Inflammatory macrophage (primary cell): ENCODE results near the gene ACIN1.
A peak's percentile ranks its signal among the peaks of the same experiment; 100 is the strongest.

Source experiments
- DNase-seq, 2 donors: peaks; one replicate each; pipeline ENCODE4 v3.0.0-alpha.2; 2020 to 2022

Gene ACIN1

DNA sequence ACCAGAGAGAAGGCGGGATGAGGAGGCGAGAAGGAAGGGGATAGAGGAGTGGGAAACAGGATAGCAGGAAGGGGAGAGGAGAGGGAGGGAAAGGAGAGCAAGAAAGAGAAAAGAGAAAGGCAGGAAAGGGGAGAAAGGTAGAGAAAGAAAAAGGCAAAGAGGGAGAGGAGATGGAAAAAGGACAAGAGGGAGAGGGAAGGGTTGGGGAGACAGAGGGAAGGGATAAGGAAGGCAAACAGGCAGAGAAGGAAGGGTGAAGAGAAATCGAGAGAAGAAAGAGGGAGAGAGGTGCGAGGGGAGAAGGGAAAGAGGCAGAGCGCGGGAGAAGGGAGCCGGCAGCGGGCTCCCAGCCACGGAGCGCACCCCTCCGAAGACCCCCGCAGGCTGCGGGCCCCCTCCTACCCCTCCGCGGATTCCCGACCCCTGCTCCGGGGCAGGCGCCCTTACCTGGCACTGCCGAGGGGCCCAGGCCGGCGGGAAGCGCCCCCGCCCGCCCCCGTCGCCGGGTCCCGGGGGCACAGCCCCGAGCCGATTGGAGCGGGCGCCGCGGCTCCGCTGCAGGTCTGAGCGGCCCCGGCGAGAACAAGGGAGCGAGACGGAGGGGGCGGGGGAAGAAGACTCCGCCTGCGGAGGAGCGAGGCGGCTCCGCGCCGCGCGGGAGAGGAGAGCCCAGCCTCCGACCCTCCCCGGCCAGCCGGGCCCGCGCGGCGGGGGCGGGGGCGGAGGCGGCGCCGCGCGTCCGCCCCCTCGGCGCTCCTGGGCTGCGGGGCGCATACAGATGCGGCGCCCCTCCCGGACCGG lies 37.8 kb downstream of the ACIN1 start, which contains the start of gene CDH24:
Gene CDH24 (minus strand): TSS at position 565 of the 801 bp plus-strand sequence. CDS start 1,787 bp downstream, outside the sequence.
- DNase-seq = peak; percentile 17 to 28

DNA sequence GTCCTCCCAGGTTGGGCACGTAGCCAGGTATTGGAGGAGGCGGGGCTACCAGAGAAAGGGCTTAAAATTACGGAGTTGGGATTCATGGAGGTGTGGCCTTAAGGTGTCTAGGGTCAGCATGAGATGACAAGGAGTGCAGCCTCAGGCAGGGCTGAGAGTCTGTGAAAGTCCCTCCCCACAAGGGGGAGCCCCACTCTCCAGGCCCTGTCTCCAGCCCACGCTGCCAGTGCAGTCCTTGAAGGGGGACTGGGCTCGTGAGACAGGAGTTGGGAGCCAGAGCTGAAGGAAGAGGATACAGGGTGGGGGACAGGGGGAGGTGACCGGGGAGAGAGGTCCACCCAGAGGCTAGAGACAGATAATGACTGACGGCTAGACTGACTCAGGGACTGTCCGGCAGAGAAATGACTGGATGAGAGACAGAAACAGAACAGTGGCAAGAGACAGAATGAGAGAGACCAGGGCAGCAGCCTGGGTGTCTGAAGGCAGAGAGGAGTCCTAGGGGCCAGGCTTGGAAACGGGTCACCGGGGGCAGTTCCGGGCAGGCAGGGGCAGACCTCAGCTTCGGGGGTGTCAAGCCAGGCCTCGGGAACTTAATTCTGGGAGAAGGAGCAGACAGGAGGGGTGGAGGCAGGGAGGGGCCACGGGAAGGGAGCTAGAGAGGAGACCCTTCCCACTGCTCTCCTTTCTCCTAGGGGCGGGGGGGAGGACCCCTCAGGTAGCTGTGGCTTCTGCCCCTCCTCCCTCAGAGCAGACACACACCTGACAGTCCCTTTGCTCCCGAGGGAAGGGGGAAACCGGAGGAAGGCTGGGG lies 38.6 kb downstream of the ACIN1 start:
- peak; percentile 65 to 78 for DNase-seq

DNA sequence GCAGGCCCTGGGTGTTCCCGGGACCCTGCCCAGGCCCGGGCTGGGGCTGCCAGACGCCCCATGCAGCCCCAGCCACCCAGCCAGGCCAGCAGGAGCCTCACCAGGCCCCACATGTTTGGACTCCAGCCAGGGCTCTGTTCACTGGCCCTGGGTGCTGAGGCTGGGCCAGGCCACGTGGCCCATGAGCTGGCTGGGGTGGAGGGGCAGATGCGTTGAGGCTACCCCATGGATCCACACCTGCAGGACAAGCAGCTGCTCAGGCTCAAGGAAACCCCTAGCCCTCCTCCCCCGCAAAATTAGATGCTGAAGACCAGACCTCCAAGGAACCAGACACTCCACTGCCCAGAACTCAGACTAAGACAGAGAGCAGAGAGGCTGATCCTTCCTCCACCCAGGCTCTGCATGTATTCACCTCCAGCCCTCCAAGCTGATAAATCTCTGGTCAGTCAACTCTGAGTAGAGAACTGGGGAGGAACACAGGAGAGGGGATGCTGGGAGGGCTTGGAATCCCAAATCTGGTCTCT lies 39.3 kb downstream of the ACIN1 start:
- no peak for DNase-seq

DNA sequence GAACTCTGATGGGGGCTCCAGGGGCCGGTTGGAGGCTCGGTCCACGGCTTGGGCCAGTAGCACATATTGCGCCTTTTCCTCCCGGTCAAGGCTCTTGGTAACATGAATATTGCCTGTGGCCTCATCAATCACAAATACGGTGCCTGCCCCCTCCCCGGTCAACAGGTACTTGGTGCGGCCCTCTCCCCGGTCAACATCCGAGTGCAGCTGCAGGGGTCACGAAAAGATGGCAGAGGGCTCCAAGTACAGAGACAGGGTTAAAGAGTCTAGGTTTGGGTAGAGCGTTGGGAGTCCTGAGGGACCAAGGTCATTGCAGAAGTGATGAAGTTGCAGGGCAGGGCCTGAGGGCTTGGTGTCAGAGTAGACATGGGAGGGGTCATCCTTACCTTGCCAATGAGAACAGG lies 39.8 kb downstream of the ACIN1 start:
- DNase-seq = no peak

DNA sequence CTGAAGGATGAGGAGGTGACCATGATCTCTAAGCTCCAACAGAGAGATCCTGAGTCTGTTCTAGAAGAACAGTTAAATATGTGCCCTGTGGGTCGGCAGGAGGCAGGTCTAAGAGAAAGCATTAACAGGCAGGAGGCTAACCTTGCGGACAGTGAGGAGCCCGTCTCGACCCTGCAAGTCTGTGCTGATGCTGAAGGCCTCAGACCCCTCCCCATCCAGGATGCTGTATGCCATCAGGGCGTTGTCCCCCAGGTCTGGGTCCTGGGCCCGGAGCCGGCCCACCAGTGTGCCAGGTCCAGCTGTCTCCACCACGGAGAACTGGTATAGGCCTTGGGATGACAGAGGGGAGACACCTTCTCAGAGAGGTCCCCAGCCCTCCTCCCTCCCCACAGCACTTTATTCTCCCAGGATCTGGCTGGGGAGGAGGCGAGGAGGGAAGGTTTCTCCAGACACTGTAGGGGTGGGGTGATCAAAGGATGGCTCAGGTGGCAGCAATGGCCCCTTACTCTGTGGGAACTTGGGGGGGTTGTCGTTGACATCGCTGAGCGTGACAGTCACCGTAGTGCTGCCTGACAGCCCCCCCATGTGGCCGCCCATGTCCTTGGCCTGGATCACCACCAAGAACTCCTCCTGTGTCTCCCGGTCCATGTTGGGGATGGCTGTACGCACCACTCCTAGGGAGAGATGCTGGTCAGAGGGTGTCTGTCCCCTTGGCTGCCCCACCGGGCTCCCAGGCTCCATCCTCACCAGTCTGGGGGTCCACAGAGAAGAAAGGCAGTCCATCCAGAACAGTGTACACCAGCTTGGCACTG lies 40.7 kb downstream of the ACIN1 start:
- peak in 1 of 2 donors; percentile 21 for DNase-seq

DNA sequence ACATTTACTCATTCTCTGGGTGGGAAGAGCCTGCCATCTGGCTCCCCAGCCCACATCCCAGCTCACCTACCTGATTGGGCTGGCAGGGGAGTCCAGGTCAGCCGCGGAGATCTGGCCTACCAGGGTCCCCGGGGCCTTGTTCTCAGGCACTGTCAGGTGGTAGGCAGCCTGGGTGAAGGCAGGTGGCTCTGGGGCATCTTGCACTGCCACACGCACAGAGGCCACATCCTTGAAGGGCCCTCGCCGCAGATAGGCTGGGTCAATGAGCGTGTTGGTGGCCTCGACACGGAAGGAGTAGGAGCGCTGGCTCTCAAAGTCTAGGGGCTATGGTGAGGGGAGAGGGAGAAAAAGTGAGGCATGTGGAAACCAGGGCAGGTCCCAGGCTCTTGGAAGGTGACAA lies 41.5 kb downstream of the ACIN1 start:
- no peak for DNase-seq

DNA sequence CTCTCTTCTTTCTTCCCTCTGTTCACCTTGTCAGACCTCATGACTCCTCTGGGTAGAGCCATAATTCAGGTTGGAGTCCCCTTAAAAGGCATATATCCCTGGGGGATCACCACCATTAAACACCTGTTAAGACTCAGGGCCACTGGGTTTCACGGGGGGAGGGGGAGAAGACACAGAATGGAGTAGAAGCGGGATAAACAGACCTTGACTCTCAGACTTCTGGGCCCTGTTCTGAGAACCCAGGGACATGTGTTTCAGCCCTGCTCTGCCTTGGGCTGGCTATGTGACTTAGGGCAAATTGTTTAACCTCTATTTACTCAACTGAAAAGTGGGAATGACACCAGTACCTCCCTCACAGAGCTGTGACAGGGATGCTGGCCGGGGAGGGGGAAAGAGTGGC lies 42.3 kb downstream of the ACIN1 start:
- no peak for DNase-seq

DNA sequence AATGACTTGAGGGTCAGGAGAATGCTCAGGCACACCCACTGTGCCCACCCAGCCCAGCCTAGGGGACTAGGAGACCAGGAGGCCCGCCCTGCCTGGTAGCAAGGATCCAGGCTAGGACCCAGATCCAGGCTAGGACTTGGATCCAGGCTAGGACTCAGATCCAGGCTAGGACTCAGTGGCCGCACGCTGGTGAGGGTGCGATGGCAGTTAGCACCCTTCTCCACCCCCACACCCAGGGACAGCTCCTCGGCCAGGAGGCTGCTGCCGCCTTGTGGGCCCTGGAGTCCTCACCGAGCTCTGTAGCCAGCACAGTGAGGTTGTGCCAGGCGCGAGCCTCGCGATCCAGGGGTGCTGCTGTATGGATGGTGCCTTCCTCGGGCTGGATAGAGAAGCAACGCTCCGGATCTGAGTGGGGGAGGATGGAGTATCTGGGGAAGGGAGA lies 42.7 kb downstream of the ACIN1 start:
- DNase-seq = no peak

DNA sequence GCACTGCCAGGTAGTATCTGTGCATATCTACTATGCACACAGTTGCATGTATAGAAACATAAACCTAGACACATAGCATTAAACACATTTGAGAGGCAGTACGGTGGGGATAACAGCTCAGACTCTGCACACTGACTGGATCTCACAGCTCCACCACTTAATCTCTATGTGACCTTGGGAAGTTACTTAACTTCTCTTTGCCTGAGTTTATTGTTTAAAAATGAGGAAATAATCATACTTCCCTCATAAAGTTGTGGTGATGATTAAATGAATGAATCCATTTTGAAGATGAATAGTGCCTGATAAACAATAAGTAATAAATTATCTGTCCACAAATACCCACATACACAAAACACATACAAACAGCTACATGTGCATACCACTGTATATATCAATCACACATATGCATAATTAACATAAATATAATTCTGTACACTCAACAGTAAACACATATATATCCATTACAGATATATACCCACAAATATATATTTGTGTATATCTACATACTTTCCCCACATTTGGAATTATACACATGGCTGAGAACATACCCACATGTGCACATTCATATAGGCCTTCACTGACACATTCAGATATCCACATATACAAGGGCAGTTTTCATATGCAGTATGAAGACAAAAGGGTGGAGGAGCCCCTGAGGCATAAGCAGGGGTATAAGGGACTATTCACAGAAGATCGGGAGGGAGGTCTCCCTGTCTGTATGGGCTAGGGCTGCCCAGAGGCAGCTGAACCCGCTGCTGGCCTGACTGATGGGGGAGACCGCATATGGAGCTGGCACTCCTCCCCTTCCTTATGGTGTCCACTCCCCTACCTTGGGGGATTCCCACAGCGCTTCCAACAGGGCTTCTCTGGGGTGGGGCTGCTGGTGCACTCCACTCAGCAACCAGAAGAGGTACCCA lies 43.5 kb downstream of the ACIN1 start:
- peak in 1 of 2 donors; percentile 59 for DNase-seq

DNA sequence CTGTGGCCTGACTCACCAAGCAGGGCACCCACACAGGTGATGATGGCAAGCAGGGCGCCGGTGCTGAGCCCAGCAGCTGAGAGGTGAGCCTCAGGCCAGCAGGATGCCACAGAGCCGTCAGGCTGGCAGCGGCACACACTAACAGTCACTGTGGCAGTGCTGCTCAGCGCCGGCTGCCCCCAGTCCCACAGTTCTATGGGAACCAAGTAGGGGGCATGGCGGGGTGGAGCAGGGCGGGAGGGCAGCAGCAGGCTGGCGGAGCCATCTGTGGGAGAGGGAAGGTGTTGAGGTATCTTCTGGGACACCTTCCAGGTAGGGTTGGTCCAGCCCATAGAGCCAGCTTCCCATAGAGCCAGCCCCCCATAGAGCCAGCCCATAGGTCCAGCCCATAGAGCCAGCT lies 45.9 kb downstream of the ACIN1 start:
- no peak for DNase-seq

DNA sequence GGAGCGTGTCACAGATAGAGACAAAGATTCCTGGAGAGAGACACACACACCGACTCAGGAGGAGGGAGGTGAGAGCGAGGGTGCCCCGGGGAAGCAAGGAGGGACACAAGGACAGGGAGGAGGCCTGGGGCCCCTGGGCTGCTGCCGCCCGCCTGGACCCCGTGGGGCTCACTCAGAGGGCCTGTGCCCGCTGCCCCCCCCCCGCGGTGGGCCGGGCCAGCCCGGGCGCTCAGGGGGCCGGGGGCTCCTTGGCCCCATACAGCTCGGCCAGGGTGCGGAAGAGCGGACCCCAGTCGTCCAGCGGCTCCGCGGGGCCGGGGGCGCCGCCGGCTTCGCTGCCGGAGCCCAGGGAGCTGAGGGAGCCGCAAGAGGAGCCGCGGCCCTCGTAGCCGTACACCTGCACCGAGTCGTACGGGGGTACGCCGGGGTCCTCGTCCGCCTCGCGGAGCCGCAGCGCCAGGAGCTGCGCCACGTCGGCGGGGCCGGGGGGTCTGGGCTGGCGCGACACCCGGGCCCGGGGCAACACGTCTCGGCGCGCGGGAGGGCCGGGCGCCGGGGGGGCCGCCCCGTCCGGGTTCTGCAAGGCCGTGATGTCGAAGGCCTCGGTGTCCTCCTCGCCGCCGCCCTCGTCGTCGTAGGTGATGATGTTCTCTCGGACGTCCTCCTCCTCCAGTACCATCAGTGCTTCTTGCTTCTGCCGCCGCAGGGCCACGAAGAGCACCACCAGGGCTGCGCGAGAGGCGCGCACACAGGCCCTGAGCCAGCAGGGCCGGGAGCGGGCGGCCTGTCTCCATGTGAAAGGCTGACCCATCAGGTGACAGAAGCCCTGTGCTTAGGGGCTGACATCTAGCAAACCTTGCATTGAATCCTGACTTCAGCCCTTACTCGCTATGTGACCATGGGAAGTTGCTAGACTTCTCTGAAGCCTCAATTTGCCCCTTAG lies 46.9 kb downstream of the ACIN1 start:
- no peak for DNase-seq

DNA sequence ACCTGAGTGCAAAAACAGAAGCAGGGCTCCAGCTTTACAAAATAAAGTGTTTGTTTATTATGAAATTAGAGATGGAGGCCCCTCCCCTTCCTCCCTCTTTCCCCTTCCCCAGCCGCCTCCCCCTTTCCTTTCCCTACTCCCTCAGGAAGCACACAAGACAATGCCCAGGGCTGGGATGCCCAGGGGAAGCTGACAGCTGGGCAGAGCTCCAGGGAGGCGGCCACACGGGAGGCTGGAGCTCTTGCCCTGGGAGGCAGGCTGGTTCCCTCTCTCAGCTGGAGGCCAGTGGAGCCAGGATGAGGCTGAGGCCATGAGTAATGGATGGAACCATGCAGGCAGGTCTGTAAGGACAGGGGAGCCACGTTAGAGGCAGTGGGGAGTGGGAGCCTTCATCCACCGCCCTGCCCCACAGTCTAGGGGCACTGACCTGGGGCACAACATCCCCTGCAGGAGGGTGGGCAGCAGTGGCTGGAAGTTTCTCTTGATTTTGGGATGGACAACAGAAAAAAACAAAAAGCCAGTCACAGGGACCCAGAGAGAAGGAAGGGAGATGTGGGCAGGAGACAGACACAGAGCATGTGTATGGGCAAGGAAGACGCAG lies 47.8 kb downstream of the ACIN1 start:
- no peak for DNase-seq

DNA sequence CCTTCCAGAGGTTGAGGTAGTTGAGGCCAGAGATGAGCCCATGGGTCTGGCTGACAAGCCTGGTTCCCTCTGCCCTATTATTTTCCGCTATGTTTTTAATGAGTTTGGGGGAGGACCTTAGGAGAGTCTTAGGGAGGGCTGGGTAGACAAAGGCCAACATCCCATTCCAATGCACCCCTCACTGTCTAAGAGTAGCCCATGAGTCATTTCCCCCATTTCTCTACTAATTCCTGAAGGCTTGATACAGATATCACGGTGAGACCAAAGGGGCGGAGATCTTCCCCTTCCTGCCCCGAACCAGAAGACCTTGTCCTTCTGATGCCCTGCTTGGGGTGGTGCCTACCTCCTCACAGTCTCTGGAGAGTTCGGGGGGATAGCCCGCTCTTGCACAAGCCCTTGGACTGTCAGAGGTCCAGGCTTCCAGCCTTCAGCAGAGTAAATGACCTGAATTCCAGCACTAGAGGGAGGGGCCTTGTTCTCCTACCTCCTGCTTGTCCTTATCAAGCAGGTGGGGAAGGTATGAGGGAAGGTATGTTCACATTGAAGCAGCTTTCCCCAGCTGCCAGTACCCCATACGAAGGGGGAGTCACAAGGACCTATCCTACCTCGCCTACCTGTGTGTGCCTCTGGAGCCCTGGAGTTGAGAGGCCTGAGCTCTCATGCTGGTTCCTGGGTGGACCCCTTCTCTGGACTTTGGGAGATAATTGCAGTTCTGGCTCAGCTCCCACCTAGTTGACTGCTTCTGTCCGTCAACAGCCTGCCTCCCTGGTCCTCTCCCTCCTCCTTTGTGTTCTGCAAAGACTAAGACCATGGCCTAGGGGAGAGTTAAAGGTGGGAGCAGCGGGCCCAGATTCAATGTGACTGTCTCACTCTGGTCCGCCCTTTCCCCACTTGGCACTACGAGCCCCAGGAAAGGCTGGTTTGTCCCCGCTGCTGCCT lies 49.2 kb downstream of the ACIN1 start:
- DNase-seq = no peak

DNA sequence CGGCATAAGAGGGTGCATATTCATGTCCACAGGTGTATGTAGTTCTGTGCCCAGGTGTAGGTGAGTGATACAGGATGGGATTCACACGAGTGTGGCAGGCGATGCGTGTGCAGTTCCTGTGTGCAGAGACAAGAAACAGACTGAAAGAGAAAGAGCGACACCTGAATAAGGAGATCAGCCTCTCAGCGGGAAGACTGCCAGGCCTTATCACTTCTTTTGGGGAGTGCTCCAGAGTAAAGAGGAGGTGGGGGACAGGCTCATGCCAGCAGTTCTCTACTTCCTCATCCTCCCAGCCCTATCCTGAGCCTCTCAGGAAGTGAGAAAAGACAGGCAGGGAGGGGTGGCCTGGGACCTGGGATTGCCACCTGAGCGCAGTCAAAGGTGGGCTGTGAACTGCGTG lies 50.1 kb downstream of the ACIN1 start:
- DNase-seq = no peak

DNA sequence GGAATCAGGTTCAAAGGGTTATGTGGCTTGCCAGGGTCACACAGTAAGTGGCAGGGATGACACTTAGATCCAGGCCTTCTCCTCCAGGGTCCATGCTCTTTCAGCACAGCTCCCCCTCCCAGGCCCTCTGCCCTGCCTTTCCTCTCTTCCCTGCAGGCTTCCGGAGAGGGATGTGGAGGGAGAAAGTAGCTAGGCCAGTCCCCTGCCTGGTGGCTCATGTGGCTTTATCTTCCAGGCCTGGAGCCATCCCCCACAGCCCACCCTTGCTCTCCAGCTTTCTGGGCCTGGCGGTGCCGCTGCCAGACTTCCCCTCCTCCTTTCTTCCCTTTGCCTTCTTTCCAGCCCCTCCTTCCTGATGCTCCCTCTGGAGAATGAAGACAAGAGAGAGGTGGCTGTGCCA lies 51.2 kb downstream of the ACIN1 start:
- no peak for DNase-seq

DNA sequence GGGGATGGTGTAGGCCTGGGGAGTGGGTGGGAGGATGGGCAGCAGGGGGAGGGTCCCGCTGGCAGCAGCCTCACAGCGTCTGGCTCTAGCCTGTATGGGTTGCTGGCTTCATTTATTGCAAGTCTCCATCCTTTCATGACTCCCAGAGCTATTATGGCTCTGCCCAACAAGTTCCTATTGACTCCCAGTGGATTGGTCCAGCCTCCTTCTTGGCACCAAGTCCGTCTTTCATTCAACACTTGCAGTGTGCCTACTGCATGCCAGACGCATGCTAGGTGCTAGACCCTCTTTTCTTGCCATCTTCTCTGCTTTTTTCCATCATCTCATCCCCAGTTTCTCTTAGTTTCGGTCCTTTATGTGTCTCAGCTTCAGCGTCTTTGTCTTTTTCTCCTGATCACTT lies 51.8 kb downstream of the ACIN1 start:
- no peak for DNase-seq

DNA sequence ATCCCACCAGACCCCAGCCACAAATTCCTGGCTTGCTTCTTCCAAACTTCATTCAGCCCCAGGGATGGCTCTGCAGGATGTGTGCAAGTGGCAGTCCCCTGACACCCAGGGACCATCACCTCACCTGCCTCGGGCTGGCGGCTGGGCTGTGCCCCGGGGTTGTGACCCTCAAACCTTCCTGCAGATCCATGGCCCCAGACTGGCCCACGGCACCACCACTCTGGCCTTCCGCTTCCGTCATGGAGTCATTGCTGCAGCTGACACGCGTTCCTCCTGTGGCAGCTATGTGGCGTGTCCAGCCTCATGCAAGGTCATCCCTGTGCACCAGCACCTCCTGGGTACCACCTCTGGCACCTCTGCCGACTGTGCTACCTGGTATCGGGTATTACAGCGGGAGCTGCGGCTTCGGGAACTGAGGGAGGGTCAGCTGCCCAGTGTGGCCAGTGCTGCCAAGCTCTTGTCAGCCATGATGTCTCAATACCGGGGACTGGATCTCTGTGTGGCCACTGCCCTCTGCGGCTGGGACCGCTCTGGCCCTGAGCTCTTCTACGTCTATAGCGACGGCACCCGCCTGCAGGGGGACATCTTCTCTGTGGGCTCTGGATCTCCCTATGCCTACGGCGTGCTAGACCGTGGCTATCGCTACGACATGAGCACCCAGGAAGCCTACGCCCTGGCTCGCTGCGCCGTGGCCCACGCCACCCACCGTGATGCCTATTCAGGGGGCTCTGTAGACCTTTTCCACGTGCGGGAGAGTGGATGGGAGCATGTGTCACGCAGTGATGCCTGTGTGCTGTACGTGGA lies 52.6 kb downstream of the ACIN1 start, which contains the start of gene PSMB11:
Gene PSMB11 (plus strand): TSS at position 51 of the 804 bp plus-strand sequence. CDS start 14 bp downstream, at position 65.
- no peak for DNase-seq

DNA sequence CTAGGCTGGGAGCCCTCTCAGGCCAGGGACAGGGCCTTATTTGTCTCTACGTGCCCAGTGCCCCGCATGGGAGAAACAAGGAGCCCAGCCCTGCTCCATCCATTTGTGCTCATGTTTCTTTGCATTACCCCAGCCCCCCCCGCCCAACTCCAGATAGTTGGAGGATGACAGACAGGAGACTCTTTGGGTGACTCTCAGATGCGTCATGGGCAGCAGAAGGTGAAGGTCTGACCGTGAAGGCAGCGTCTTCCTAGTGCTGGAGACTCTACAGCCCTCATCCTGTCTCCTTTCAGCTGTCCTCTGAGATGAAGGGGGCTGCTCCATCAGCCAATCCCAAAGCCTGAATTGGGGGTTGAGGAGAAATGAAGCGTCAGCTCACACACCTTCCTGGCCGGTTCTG lies 53.2 kb downstream of the ACIN1 start:
- DNase-seq = no peak
